DOHH2 (cell line): ENCODE results near the gene ADCY1.

Experiments
- H3F3A ChIP-seq: fragments of 200-600 bp; sonication (generic), shearing (Covaris generic); 2 replicates; pipeline ENCODE4 v1.6.0; 2016; ENCODE audit warnings: antibody characterized with exemption, mild to moderate bottlenecking; ENCODE audit not compliant: control insufficient read depth, insufficient read depth
- H3K27ac ChIP-seq: fragments of 200-600 bp; sonication (generic); 2 replicates; pipeline ENCODE4 v1.5.1; 2014; ENCODE audit warnings: low read depth, mild to moderate bottlenecking, low read length, moderate library complexity
- H3K27me3 ChIP-seq: fragments of 200-600 bp; sonication (generic); 2 replicates; pipeline ENCODE4 v1.6.1; 2014; ENCODE audit warnings: mild to moderate bottlenecking, low read length, mixed read lengths; ENCODE audit not compliant: control insufficient read depth
- H3K36me3 ChIP-seq: fragments of 200-600 bp; sonication (generic); 2 replicates; pipeline ENCODE4 v1.6.1; 2014; ENCODE audit warnings: mild to moderate bottlenecking, low read length, moderate library complexity, mixed read lengths; ENCODE audit not compliant: control insufficient read depth
- H3K4me1 ChIP-seq: fragments of 200-600 bp; sonication (generic); 2 replicates; pipeline ENCODE4 v1.6.1; 2014; ENCODE audit warnings: mild to moderate bottlenecking, low read length, mixed read lengths; ENCODE audit not compliant: control insufficient read depth
- H3K4me2 ChIP-seq: fragments of 200-600 bp; sonication (generic); 2 replicates; pipeline ENCODE4 v1.6.0; 2014; ENCODE audit warnings: mild to moderate bottlenecking, low read length, moderate library complexity
- H3K4me3 ChIP-seq: fragments of 200-600 bp; sonication (generic); 2 replicates; pipeline ENCODE4 v1.5.1; 2014; ENCODE audit warnings: mild to moderate bottlenecking, low read length, mixed read lengths
- H3K79me2 ChIP-seq: fragments of 200-600 bp; sonication (generic); 2 replicates; pipeline ENCODE4 v1.6.1; 2014; ENCODE audit warnings: mild to moderate bottlenecking, low read length, mixed read lengths; ENCODE audit not compliant: control insufficient read depth
- H3K9me2 ChIP-seq: fragments of 200-600 bp; sonication (generic); replicated peaks from 2 replicates; pipeline ENCODE4 v1.6.1; 2014; ENCODE audit warnings: mild to moderate bottlenecking, low read length, mixed read lengths; ENCODE audit not compliant: control insufficient read depth
- H3K9me3 ChIP-seq: fragments of 200-600 bp; sonication (generic); 2 replicates; pipeline ENCODE4 v1.6.1; 2014; ENCODE audit warnings: antibody characterized with exemption, low read length, mixed read lengths; ENCODE audit not compliant: control insufficient read depth, insufficient read depth
- H4K20me1 ChIP-seq: fragments of 200-600 bp; sonication (generic); 2 replicates; pipeline ENCODE4 v1.6.0; 2014; ENCODE audit warnings: low read depth, mild to moderate bottlenecking, antibody characterized with exemption, low read length, moderate library complexity; ENCODE audit not compliant: control insufficient read depth, insufficient read depth
- EZH2phosphoT487 ChIP-seq: fragments of 200-600 bp; sonication (generic); IDR thresholded peaks from 2 replicates; pipeline ENCODE4 v1.6.1; 2017; ENCODE audit warnings: borderline replicate concordance, mild to moderate bottlenecking, antibody characterized with exemption, low read length, moderate library complexity, mixed read lengths
- TF ChIP-seq, protein P1 (sequence below): fragments of 200-600 bp; sonication (generic); IDR thresholded peaks from one replicate; pipeline ENCODE4 v1.5.1; 2014; ENCODE audit warnings: antibody characterized with exemption, mild to moderate bottlenecking, low read depth, low read length; ENCODE audit not compliant: poor library complexity, severe bottlenecking

ADCY1 gene

DNA sequence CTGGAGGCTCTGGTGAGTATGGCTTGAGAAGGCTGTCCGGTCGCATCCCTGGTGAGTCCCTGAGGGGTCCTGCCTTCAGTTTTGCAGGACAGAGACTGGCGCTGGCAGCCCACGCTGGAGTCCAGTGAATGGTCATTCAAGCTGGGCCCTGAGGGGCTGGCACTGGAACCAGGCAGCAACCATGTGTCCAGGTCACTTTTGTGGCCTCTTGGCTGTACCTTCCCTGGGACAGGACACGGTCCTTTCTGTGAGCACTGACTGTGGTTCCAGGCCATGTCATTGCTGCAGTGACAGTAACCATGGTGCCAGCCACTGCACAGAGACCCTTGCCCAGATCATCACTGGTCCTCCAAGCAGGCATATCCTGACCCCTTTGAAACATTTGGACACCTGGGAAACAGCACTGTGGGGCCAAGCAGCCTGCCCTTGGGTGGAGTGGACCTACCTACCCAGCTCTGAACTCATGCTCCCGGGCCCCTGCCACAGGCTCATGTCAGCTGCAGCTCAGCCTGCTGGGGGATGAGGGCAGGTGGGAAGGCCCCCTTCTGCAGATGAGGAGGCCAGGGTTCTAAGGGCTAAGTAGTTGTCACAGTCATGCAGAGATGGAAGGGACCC, 72.1 kb downstream of the ADCY1 start:
- Histone ChIP-seq H3K79me2 (no peaks in the 10 kb centered on the region), H3K27ac (no peak overlapping the region), H3K4me2 (no peak overlapping the region), H3K4me1 (no peaks in the 10 kb centered on the region), H4K20me1 (0 out of 2 replicates have a peak, but pooled peaks cover 4% of the 10 kb centered on the region), H3K9me3 (no peaks in the 10 kb centered on the region), H3K27me3 (peaks cover 3% of the 10 kb centered on the region; the same call in 1 of the 2 replicates), H3F3A (no peaks in the 10 kb centered on the region), H3K4me3 (no peak overlapping the region), H3K36me3 (no peaks in the 10 kb centered on the region), H3K9me2 (no peaks in the 10 kb centered on the region)
- no peak for TF ChIP-seq EZH2phosphoT487
- TF ChIP-seq, protein P1, sequence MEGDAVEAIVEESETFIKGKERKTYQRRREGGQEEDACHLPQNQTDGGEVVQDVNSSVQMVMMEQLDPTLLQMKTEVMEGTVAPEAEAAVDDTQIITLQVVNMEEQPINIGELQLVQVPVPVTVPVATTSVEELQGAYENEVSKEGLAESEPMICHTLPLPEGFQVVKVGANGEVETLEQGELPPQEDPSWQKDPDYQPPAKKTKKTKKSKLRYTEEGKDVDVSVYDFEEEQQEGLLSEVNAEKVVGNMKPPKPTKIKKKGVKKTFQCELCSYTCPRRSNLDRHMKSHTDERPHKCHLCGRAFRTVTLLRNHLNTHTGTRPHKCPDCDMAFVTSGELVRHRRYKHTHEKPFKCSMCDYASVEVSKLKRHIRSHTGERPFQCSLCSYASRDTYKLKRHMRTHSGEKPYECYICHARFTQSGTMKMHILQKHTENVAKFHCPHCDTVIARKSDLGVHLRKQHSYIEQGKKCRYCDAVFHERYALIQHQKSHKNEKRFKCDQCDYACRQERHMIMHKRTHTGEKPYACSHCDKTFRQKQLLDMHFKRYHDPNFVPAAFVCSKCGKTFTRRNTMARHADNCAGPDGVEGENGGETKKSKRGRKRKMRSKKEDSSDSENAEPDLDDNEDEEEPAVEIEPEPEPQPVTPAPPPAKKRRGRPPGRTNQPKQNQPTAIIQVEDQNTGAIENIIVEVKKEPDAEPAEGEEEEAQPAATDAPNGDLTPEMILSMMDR = no peak

- no peaks in the 10 kb centered on the region for H3K79me2 ChIP-seq
- no peaks in the 10 kb centered on the region for H3K9me3 ChIP-seq
- TF ChIP-seq, protein P1 = no peak
- no peak for TF ChIP-seq EZH2phosphoT487
- no peaks in the 10 kb centered on the region for H3K36me3 ChIP-seq
- no peak overlapping the region for H3K4me3 ChIP-seq
- no peak overlapping the region for H3K27ac ChIP-seq
- no peaks in the 10 kb centered on the region for H3K4me1 ChIP-seq
- H3K4me2 ChIP-seq = no peak overlapping the region
- no peaks in the 10 kb centered on the region for H3K9me2 ChIP-seq
- no peaks in the 10 kb centered on the region for H3F3A ChIP-seq
- H4K20me1 ChIP-seq = 0 out of 2 replicates have a peak, but pooled peaks cover 4% of the 10 kb centered on the region
- peaks cover 3% of the 10 kb centered on the region; the same call in 1 of the 2 replicates for H3K27me3 ChIP-seq
Observed at GRCh38 chr7:45646996-45647825, 73.0 kb downstream of the ADCY1 start.

DNA sequence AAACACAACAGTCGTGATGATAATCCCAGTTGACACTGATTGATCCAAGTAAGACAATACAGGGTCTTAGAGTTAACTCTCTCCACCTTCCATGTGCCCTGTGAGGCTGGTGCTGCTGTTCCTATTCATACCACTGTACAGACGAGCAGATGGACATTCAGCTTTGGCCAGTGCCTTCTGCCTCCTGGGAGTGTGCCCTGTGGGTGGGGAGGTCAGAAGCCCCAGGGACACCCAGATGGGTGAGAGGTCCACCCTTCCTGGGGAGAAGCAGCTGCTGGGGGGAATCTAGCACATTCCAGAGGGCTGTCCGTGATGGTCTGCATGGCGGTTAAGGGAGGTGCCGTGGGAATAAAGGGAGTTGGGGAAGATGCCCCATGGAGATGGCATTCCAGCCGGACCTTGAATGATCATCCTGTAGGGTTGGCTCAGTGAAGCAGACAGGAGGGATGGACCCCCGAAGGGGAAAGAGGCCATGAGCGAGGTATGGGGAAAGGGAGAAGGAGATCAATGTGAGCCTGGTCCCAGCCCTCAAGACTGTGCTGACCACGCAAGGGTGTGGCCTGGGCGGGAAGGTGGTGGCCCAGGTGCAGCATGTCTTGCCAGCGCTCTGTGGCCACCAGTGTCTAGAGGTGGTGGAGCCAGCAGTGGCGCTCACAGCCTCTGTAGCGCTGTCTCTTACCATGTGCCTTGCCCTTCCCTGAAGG, 74.0 kb downstream of the ADCY1 start:
- no peaks in the 10 kb centered on the region for H3F3A ChIP-seq

More for the DNA sequence above, 74.0 kb downstream of the ADCY1 start:
- Histone ChIP-seq H3K4me2 (no peak overlapping the region), H3K79me2 (no peaks in the 10 kb centered on the region), H4K20me1 (0 out of 2 replicates have a peak, but pooled peaks cover 4% of the 10 kb centered on the region), H3K36me3 (no peaks in the 10 kb centered on the region), H3K27ac (no peak overlapping the region), H3K4me3 (no peak overlapping the region), H3K4me1 (no peaks in the 10 kb centered on the region), H3K9me2 (no peaks in the 10 kb centered on the region), H3K27me3 (peaks cover 3% of the 10 kb centered on the region; the same call in 1 of the 2 replicates), H3K9me3 (no peaks in the 10 kb centered on the region)
- TF ChIP-seq, protein P1 = no peak
- no peak for TF ChIP-seq EZH2phosphoT487
